Type B pancreatic cell (in vitro differentiated cells): ENCODE results near the gene PRPF39. TPM values are rescaled to one million over a fixed set of nuclear protein-coding genes. Genes with fewer than 3 reads are reported as not detected.

Source experiments
- DNase-seq: peaks from one replicate; pipeline ENCODE4 v3.0.0; 2021; ENCODE audit warnings: mixed read lengths; ENCODE audit not compliant: unreplicated experiment; ENCODE audit errors: extremely low spot score
- H3K27ac Mint-ChIP-seq: 2 replicates; pipeline ENCODE4 v1.8.0; 2021; ENCODE audit warnings: mild to moderate bottlenecking, mixed read lengths
- H3K27me3 Mint-ChIP-seq: 2 replicates; pipeline ENCODE4 v1.8.0; 2021; ENCODE audit warnings: mixed read lengths
- H3K36me3 Mint-ChIP-seq: 2 replicates; pipeline ENCODE4 v1.8.0; 2021; ENCODE audit warnings: mixed read lengths
- H3K4me1 Mint-ChIP-seq: one replicate; pipeline ENCODE4 v1.8.0; 2021; ENCODE audit warnings: mixed read lengths; ENCODE audit not compliant: unreplicated experiment
- H3K4me3 Mint-ChIP-seq: 2 replicates; pipeline ENCODE4 v1.8.0; 2021; ENCODE audit warnings: mild to moderate bottlenecking, mixed read lengths
- H3K9me3 Mint-ChIP-seq: 2 replicates; pipeline ENCODE4 v1.8.0; 2021; ENCODE audit warnings: mixed read lengths
- total RNA-seq: library from RNA; stranded (reverse); gene quantifications from 2 replicates; pipeline ENCODE4 v1.2.1, GENCODE V29; 2021; ENCODE audit warnings: low replicate concordance
- TF ChIP-seq, protein P1 (sequence below): fragments of 200-600 bp; sonication (generic); conservative IDR thresholded peaks from 2 replicates; pipeline ENCODE4 v1.5.0; 2021; ENCODE audit warnings: antibody characterized with exemption, mild to moderate bottlenecking

PRPF39 gene
- total RNA-seq, 1 donor from 2014 or later = 51.7 TPM

DNA sequence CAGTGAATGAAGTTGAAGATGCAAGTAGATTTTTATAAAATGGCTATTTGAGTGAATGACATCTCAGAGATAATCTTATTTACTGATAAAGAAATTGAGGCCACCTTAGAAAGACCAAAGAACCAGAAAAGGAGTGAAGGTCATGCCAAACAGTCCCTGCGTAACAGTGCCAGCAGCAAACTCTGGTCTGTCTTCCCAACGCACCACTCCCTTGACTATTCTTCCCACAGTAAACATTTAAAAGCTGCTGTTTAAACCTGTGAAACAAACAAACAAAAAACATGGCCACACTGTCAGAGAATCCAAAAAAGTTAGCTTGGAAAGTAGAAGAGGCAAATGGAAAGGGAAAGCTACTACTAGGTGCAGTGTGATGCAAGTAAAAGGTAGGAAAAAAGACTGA is 1.5 kb upstream of the PRPF39 start:
- TF ChIP-seq, protein P1, sequence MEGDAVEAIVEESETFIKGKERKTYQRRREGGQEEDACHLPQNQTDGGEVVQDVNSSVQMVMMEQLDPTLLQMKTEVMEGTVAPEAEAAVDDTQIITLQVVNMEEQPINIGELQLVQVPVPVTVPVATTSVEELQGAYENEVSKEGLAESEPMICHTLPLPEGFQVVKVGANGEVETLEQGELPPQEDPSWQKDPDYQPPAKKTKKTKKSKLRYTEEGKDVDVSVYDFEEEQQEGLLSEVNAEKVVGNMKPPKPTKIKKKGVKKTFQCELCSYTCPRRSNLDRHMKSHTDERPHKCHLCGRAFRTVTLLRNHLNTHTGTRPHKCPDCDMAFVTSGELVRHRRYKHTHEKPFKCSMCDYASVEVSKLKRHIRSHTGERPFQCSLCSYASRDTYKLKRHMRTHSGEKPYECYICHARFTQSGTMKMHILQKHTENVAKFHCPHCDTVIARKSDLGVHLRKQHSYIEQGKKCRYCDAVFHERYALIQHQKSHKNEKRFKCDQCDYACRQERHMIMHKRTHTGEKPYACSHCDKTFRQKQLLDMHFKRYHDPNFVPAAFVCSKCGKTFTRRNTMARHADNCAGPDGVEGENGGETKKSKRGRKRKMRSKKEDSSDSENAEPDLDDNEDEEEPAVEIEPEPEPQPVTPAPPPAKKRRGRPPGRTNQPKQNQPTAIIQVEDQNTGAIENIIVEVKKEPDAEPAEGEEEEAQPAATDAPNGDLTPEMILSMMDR = no peak
- Mint-ChIP-seq H3K27me3 (no peaks in the 10 kb centered on the region), H3K9me3 (no peaks in the 10 kb centered on the region), H3K4me1 (peaks cover 23% of the 10 kb centered on the region), H3K4me3 (peak overlapping the region; percentile 65), H3K27ac (peak overlapping the region; percentile 59), H3K36me3 (peaks cover 4% of the 10 kb centered on the region)
- DNase-seq = no peak

DNA sequence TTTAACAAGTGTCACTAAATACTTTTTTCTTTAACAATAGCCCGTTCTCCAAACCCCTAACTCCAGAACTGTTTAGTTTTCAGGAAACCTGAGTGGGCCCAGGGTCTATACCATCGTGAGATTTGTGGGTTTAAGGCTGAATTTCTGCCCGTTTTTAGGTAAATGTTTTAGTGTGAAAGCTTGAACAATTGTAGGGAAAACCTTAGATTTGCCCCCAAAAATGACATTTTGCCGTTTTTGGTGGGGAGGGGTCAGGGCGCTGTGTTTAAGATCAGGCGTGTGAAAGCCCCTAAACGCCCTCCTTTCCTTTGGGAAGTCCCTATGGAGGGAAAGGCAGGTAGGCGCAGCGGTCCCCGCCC is 320 bp upstream of the PRPF39 start:
- TF ChIP-seq, protein P1 = no peak
- DNase-seq = no peak
- peak overlapping the region; percentile 99 for H3K4me3 Mint-ChIP-seq
- H3K27ac Mint-ChIP-seq = peak overlapping the region; percentile 95
- no peaks in the 10 kb centered on the region for H3K9me3 Mint-ChIP-seq
- H3K4me1 Mint-ChIP-seq = peaks cover 31% of the 10 kb centered on the region
- H3K36me3 Mint-ChIP-seq = peaks cover 4% of the 10 kb centered on the region
- no peaks in the 10 kb centered on the region for H3K27me3 Mint-ChIP-seq

DNA sequence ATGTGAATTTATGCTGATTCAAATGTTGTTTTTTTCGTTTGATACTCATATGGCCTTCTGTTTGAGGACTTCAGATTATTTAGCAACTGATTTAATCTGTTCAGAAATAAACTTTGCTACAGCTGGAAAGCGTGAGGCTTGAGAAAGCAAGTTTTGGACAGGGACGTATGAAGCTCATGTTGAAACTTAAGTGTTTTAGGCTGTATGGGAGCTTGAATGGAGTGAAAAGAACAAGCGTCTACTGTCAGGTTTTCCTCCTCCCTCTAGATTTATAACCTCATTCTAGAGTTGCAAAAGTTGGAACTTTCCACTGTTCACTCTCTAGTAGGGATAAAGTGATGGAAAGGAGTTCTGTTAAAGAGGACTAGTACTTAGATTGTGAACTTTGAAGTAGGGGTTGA is 1.0 kb downstream of the PRPF39 start:
- Mint-ChIP-seq H3K9me3 (no peaks in the 10 kb centered on the region), H3K4me3 (peak overlapping the region; percentile 99), H3K27me3 (no peaks in the 10 kb centered on the region), H3K36me3 (peaks cover 4% of the 10 kb centered on the region), H3K4me1 (peaks cover 31% of the 10 kb centered on the region), H3K27ac (peak overlapping the region; percentile 95)
- TF ChIP-seq, protein P1 = no peak
- no peak for DNase-seq

DNA sequence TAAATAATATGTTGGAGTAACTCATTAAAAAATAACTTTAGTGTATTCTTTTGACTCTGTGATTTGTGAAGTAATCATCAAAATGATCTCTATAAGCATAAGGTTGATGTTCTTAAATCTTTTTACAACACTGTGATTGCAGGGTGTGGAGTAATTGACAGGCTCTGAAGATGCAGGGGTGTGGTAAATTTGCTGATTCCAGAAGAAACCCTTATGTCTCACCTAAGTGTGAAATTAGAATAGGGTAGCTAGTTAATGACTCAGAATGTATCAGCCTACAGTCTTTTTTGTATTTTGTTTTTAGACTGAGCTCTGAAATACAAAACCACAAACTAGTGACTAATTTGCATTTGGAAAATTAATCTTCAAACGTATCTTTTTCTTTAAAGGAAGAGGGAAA is 5.9 kb downstream of the PRPF39 start:
- Mint-ChIP-seq H3K4me3 (no peak overlapping the region), H3K4me1 (peaks cover 25% of the 10 kb centered on the region), H3K27ac (no peak overlapping the region), H3K9me3 (no peaks in the 10 kb centered on the region), H3K36me3 (peaks cover 14% of the 10 kb centered on the region), H3K27me3 (no peaks in the 10 kb centered on the region)
- no peak for DNase-seq
- TF ChIP-seq, protein P1 = no peak

DNA sequence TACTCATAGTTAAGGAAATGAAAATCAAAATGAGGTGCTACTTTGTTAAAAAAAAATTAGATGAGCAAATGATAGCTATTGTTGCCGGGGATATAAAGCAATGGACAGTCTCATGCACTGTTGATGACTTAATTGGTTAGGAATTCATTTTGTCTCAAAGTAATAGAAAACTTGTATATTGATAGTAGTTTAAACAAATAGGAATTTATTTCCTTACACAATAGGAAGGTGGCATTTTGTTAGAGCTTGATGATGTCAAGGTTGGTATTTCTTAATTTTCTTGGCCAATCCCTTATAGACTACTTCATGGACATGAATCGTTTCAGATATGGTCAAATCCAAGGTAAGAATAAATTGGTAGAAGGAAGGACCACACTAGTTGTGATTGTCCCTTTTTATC is 7.8 kb downstream of the PRPF39 start:
- Mint-ChIP-seq H3K27ac (no peak overlapping the region), H3K9me3 (no peaks in the 10 kb centered on the region), H3K27me3 (no peaks in the 10 kb centered on the region), H3K4me1 (peaks cover 14% of the 10 kb centered on the region), H3K36me3 (peaks cover 15% of the 10 kb centered on the region), H3K4me3 (no peak overlapping the region)
- no peak for DNase-seq
- TF ChIP-seq, protein P1 = no peak

DNA sequence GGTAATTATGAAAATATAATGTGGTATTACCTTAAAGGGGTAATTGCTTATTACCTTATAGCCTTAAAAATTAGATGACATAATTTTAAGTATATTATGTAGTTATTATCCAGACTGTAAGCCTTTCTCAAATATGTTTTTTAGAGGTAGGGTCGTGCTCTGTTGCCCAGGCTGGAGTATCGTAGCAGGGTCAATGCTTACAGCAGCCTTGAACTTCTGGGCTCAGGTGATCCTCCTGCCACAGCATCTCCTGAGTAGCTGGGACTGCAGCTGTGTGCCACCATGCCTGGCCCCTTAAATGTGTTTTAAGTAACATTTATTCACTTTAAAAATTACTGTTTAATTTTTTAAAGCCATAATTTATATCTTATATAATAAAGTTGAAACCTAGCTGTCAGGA is 10.4 kb downstream of the PRPF39 start:
- peaks cover 32% of the 10 kb centered on the region for H3K36me3 Mint-ChIP-seq
- TF ChIP-seq, protein P1 = no peak
- H3K9me3 Mint-ChIP-seq = no peaks in the 10 kb centered on the region
- DNase-seq = no peak
- no peaks in the 10 kb centered on the region for H3K4me1 Mint-ChIP-seq
- H3K4me3 Mint-ChIP-seq = no peak overlapping the region
- no peaks in the 10 kb centered on the region for H3K27me3 Mint-ChIP-seq
- no peak overlapping the region for H3K27ac Mint-ChIP-seq
